ENCODE data around the gene ZNF692. TPM values are rescaled to one million over a fixed set of nuclear protein-coding genes. Genes with fewer than 3 reads are reported as not detected.

The ZNF692 gene
- total and polyA plus RNA-seq, 2 donors (not counting 3 experiments of a cell fraction or from before 2014, with no cell fraction given): 32.6 to 36.6 TPM

GRCh38 chr1:248849152-248849551, 9.7 kb downstream of the ZNF692 start:
- Histone ChIP-seq H4K20me1 (replicated peaks; ENCODE audit: control insufficient read depth, extremely low read depth, insufficient read depth, low read length) (no peaks in the 10 kb centered on the region), H3K4me2 (ENCODE audit: insufficient read depth, low read length) (no peak overlapping the region), H3K9ac (replicated peaks; ENCODE audit: extremely low read depth, insufficient read depth, low read length) (no peak overlapping the region), H3K27me3 (ENCODE audit: control insufficient read depth in 2 of 2, insufficient read depth in 2 of 2, low read length in 2 of 2) (no peaks in the 10 kb centered on the region), H2AFZ (ENCODE audit: low read depth, low read length) (no peak overlapping the region), H3K27ac (ENCODE audit: insufficient read depth, low read depth, low read length) (no peak overlapping the region), H3K36me3 (ENCODE audit: control insufficient read depth in 2 of 2, extremely low read depth in 1 of 2, insufficient read depth in 2 of 2, low read length in 2 of 2) (peaks cover 6 to 30% of the 10 kb centered on the region in 2 experiments), H3K9me3 (replicated peaks; ENCODE audit: control insufficient read depth, insufficient read depth, low read length) (no peaks in the 10 kb centered on the region), H3K4me1 (ENCODE audit: control insufficient read depth, extremely low read depth, insufficient read depth, low read length) (no peaks in the 10 kb centered on the region), H3K79me2 (ENCODE audit: control insufficient read depth, insufficient read depth, low read length) (no peaks in the 10 kb centered on the region), H3K4me3 (replicated peaks in 1 of 3; ENCODE audit: insufficient read depth in 1 of 3, low read depth in 1 of 3, low read length in 3 of 3) (no peak overlapping the region), H3K9me1 (replicated peaks; ENCODE audit: control insufficient read depth, extremely low read depth, insufficient read depth, low read length) (no peaks in the 10 kb centered on the region)
- FAIRE-seq: no peak
- ChIA-PET POLR2A (no interaction called here), CTCF (interaction anchor here (1.0 kb wide), 1 partner anchor 9 kb away, joined by 3 read pairs; no protein-coding TSS in a partner anchor)
- dilution Hi-C loops (cut with MboI; ENCODE audit: extremely low pct_ligation_motif_present, low sequenced_read_pairs) (no loop called here), intact Hi-C loops (cut with micrococcal nuclease) (no loop called here)
- no peak for DNase-seq (ENCODE audit: low read depth, low spot score)
- BruUV-seq (replicated peaks): no TSS peak
- no peak for TF ChIP-seq MAX (IDR thresholded peaks at IDR 0.05; ENCODE audit: insufficient read depth, insufficient read length)
- TF ChIP-seq JUN (IDR thresholded peaks at IDR 0.05; ENCODE audit: borderline replicate concordance, insufficient read depth, insufficient read length, low read depth): no peak
- no peak for TF ChIP-seq FOS (IDR thresholded peaks at IDR 0.05; ENCODE audit: borderline replicate concordance, insufficient read depth, low read length)
- TF ChIP-seq GATA2 (IDR thresholded peaks at IDR 0.05; ENCODE audit: insufficient read depth, insufficient read length, low read depth, low read length): no peak
- no peak for TF ChIP-seq POLR2A (IDR thresholded peaks at IDR 0.05; ENCODE audit: low read depth, low read length)
- no peak for TF ChIP-seq EZH2 (IDR thresholded peaks at IDR 0.05; ENCODE audit: borderline replicate concordance, low read depth, low read length, severe bottlenecking)
- no peak for TF ChIP-seq POLR2AphosphoS5 (IDR thresholded peaks at IDR 0.05; ENCODE audit: insufficient read depth, low read depth, low read length)
- TF ChIP-seq MYC (IDR thresholded peaks at IDR 0.05; ENCODE audit: low read depth, low read length): no peak
- TF ChIP-seq CTCF (IDR thresholded peaks at IDR 0.05; ENCODE audit: extremely low read depth in 1 of 2, insufficient read depth in 1 of 2, low read depth in 1 of 2, low read length in 2 of 2): no peak
